ENCODE measurements around the gene TSPAN10.

TSPAN10 gene

DNA sequence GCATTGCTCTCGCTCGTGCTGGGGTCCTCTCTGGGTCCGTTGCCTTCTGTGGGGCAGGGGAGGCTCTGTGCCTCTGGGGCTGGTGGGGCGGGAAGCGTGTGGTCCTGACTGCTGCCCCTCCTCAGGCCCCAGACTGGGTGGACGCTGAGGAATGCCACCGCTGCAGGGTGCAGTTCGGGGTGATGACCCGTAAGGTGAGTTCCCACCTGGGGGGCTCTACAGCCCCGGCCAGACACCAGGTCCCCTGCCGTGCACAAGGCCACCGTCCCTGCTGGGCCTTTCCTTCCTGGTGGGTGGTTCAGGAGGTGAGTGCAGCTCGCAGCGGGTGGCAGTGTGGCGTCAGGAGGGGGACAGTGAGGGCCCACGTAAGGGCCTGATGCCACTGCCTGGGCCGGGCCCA, 53.6 kb downstream of the TSPAN10 start:
- DNase-seq, result no peak

DNA sequence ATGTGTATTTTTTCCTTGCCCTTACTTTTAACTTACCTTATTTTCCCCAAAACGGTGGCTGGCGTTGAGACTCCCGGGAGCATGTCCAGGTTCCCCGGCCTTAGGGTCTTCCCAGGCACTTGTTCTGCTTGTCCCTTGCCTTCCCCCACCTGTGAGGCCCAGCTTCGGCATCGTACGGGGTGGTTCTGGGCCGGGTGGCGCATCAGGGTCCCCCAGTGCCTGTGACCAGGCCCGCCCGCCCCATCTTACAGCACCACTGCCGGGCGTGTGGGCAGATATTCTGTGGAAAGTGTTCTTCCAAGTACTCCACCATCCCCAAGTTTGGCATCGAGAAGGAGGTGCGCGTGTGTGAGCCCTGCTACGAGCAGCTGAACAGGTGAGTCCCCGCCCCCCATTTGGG, 54.2 kb downstream of the TSPAN10 start:
- no peak for DNase-seq

DNA sequence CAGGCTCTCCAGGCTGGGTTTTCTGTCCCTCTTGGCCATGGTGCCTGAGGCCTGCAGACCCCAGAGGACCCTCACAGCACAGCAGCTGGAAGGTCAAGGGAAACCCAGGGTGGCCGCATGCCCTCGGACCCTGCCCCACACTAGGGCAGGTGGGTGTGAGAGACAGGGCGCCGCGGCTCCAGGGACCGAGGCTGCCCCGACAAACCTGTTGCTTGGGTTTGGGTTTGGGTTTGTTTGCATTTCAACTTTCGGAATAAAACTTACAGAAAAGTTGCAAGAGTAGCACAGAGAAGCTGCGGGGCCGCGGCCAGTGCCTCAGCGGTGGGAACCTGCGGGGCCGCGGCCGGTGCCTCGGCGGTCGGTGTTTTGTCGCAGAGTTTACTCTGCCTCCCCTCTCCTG, 54.6 kb downstream of the TSPAN10 start:
- DNase-seq, result no peak

DNA sequence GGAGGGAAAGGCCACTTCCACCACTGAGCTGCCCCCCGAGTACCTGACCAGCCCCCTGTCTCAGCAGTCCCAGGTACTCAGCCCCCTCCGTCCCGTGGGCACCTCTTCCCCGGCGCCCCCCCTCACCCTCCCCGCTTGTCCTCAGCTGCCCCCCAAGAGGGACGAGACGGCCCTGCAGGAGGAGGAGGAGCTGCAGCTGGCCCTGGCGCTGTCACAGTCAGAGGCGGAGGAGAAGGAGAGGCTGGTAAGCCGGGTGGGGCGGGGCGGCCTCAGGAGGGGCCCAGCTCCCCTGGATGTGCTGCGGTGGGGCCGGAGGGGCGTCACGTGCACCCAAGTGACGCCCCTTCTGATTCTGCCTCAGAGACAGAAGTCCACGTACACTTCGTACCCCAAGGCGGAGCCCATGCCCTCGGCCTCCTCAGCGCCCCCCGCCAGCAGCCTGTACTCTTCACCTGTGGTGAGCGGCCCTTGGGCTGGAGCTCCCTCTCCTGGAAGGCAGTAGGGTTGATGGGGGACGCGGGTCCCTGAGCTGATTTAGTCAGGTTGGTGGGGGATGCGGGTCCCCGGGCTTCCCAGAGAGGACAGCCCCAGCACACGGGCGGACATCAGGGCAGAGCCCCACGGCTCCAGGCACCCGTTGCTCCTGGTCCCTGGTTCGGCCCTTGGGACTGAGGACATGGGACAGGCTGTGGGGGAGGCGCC, 56.7 kb downstream of the TSPAN10 start:
- no peak for DNase-seq

DNA sequence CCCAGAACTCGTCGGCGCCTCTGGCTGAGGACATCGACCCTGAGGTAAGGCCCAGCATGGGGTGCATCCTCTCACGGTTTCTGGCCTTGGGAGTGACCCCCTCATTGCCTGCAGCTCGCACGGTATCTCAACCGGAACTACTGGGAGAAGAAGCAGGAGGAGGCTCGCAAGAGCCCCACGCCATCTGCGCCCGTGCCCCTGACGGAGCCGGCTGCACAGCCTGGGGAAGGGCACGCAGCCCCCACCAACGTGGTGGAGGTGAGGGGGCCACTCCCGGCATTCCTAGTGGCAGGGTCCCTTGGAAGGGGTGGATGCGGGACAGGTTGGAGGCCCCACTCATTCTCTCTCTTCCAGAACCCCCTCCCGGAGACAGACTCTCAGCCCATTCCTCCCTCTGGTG, 57.8 kb downstream of the TSPAN10 start:
- no peak for DNase-seq

DNA sequence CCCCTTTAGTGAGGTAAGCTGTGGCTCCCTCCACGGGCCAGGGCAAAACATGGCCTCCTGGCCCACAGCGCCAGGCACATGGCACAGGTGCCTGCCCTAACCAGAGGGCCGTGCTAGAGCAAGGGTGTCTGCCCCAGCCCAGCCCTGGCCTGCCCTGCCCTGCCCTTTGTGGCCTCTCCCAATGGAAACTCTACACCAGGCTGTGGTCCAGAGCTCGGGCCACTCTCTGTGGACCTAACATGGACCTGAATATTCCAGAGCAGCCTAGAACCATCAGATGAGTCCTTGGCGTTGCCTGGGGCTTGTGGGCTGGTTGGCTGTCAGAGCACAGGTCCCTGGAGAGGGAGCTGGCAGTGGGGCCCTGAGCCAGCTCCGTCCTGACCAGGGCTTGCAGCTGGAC, 58.2 kb downstream of the TSPAN10 start:
- no peak for DNase-seq

DNA sequence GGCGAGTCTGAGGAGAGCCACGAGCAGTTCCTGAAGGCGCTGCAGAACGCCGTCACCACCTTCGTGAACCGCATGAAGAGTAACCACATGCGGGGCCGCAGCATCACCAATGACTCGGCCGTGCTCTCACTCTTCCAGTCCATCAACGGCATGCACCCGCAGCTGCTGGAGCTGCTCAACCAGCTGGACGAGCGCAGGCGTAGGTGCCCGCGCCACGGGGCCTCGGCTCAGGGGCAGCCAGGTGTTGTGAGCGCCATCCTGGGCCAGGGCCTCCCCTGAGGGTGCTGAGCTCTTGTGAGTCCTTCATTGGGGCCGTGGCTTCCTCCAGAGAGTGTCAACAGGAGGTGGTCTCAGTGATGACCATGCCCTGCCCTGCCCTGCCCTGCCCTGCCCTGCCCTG, 58.8 kb downstream of the TSPAN10 start:
- no peak for DNase-seq

DNA sequence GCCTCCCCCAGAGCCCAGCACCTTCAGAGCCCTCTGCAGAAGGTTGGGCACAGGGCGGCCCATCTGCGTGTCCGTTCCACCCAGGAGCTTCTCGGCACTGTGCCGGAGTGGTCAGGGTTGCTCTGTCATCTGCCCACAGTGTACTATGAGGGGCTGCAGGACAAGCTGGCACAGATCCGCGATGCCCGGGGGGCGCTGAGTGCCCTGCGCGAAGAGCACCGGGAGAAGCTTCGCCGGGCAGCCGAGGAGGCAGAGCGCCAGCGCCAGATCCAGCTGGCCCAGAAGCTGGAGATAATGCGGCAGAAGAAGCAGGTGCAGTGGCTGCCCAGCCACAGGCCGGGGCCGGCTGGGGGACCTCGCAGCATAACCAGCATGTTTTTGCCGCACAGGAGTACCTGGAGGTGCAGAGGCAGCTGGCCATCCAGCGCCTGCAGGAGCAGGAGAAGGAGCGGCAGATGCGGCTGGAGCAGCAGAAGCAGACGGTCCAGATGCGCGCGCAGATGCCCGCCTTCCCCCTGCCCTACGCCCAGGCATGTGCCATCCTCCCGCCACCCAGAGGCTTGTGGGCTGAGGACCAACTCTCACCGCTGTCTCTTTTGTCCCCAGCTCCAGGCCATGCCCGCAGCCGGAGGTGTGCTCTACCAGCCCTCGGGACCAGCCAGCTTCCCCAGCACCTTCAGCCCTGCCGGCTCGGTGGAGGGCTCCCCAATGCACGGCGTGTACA, 59.4 kb downstream of the TSPAN10 start:
- no peak for DNase-seq

DNA sequence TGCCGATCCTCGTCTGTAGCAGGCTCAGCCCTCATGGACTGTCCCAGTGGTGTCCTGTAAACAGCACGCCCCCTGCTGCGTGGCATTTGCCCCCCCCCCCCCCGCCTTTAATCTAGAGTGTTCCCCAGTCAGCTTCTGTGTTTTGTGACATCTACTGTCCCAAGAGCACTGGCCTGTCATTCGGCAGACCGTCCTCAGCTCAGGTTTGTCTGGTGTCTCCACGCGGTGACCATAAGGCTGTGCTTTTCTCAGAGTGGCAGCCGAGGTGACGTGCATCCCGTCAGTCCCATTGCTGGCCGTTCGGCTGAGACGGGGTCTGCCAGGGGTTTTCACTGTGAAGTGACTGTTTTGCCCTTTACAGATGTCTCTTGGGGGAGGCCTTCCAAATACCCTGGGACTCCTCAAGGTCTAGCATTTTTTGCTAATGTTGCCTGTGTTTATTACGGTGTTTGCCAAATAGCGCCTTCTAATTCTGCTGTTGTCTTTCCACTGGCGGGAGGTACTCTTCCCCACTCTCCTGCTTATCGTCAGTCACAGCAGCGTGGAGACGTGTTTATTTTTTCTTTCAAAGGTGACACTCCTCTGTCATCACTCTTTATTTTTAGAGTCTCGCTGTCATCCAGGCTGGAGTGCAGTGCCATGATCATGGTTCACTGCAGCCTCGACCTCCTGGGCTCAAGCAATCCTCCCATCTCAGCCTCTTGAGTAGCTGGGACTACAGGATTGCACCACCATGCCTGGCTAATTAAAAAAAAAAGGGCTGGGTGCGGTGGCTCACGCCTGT, 60.5 kb downstream of the TSPAN10 start:
- no peak for DNase-seq

Data from NK-92 treated with Interleukin-12 subunit alpha and Interleukin-12 subunit beta, amount 100 ng/mL, for 24 hours (cell line).